ENCODE results near the gene COL15A1. TPM values are rescaled to one million over a fixed set of nuclear protein-coding genes. Genes with fewer than 3 reads are reported as not detected.

Gene COL15A1
- polyA plus RNA-seq, 1 experiment, result 112 TPM

GRCh38 chr9:99049641-99050040 is 105.9 kb downstream of the COL15A1 start:
- no peak overlapping the region for H3K4me3 ChIP-seq (ENCODE audit: low read depth, low read length)
- POLR2A ChIA-PET, result no interaction called here
- H3K27me3 ChIP-seq (ENCODE audit: control insufficient read depth, insufficient read depth, low read length), result no peaks in the 10 kb centered on the region
- H3K36me3 ChIP-seq (ENCODE audit: control insufficient read depth, insufficient read depth, low read length), result peaks cover 3% of the 10 kb centered on the region
- DNase-seq (ENCODE audit: low read depth), result no peak
- TF ChIP-seq, protein P1, sequence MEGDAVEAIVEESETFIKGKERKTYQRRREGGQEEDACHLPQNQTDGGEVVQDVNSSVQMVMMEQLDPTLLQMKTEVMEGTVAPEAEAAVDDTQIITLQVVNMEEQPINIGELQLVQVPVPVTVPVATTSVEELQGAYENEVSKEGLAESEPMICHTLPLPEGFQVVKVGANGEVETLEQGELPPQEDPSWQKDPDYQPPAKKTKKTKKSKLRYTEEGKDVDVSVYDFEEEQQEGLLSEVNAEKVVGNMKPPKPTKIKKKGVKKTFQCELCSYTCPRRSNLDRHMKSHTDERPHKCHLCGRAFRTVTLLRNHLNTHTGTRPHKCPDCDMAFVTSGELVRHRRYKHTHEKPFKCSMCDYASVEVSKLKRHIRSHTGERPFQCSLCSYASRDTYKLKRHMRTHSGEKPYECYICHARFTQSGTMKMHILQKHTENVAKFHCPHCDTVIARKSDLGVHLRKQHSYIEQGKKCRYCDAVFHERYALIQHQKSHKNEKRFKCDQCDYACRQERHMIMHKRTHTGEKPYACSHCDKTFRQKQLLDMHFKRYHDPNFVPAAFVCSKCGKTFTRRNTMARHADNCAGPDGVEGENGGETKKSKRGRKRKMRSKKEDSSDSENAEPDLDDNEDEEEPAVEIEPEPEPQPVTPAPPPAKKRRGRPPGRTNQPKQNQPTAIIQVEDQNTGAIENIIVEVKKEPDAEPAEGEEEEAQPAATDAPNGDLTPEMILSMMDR (IDR thresholded peaks at IDR 0.05; ENCODE audit: insufficient read depth, low read depth, low read length), result no peak
- CTCF ChIA-PET, result no interaction called here

- CTCF ChIA-PET, result interaction anchor here (0.9 kb wide), 1 partner anchor 11 kb away, joined by 3 read pairs; no protein-coding TSS in a partner anchor
These were observed 106.7 kb downstream of the COL15A1 start for GRCh38 chr9:99050292-99050911.

GRCh38 chr9:99050924-99051323 is 107.2 kb downstream of the COL15A1 start:
- Histone ChIP-seq H3K4me3 (ENCODE audit: low read depth, low read length) (no peak overlapping the region), H3K36me3 (ENCODE audit: control insufficient read depth, insufficient read depth, low read length) (peaks cover 4% of the 10 kb centered on the region), H3K27me3 (ENCODE audit: control insufficient read depth, insufficient read depth, low read length) (no peaks in the 10 kb centered on the region)
- TF ChIP-seq, protein P1 (IDR thresholded peaks at IDR 0.05; ENCODE audit: insufficient read depth, low read depth, low read length), result no peak
- ChIA-PET POLR2A (no interaction called here), CTCF (interaction anchor here (0.9 to 2.1 kb wide), 2 partner anchors 12 kb away, joined by 3 to 4 read pairs; no protein-coding TSS in a partner anchor)
- no peak for DNase-seq (ENCODE audit: low read depth)

More at GRCh38 chr9:99050292-99050911, 106.7 kb downstream of the COL15A1 start:
- Histone ChIP-seq H3K27me3 (ENCODE audit: control insufficient read depth, insufficient read depth, low read length) (no peaks in the 10 kb centered on the region), H3K4me3 (ENCODE audit: low read depth, low read length) (no peak overlapping the region), H3K36me3 (ENCODE audit: control insufficient read depth, insufficient read depth, low read length) (peaks cover 3% of the 10 kb centered on the region)
- TF ChIP-seq, protein P1 (IDR thresholded peaks at IDR 0.05; ENCODE audit: insufficient read depth, low read depth, low read length), result no peak
- POLR2A ChIA-PET, result no interaction called here
- no peak for DNase-seq (ENCODE audit: low read depth)

DNA sequence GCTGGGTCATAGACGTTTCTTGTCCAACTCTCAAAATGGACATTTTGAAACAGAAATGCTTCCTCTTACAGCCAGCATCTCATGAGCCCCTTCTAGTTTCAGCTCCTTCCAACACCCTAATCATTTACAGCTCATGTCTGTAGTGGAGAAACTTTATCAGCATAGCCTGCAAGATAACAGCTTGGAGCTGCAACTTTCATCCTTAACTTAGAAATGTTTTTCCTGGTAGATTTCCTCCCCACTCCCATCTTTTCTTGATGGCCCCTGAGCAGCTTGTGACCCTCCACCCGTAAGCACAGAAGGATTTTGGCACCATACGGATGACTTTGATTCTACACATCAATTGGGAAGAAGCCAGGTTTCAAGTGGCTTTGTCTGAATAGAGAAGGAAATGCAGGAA is 107.7 kb downstream of the COL15A1 start:
- no peak for DNase-seq (ENCODE audit: low read depth)

DNA sequence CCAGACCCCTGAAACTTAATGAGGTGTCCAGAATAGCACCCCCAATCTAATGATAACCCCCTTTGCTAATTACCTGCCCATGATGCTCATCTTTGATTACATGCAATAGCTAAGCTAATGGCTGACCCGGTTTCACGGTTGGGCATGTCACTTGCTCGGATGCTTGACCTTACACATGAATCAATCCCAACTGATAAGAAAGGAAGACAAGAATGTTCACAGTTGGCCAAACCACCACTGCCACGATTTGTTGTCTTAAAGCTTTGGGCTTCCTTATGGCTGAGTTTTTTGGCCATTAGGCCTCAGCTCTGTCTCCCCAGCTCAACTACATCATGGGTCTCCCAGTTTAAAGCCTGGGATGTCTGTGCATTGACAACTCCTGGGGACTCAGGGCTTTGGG is 108.1 kb downstream of the COL15A1 start:
- no peak for DNase-seq (ENCODE audit: low read depth)
- H3K27me3 ChIP-seq (ENCODE audit: control insufficient read depth, insufficient read depth, low read length), result no peaks in the 10 kb centered on the region
- peaks cover 4% of the 10 kb centered on the region for H3K36me3 ChIP-seq (ENCODE audit: control insufficient read depth, insufficient read depth, low read length)
- ChIA-PET POLR2A (interaction anchor here (0.6 kb wide), 1 partner anchor 103 kb away, joined by 7 read pairs; no protein-coding TSS in a partner anchor), CTCF (interaction anchor here (1.3 to 2.1 kb wide), 3 partner anchors 11 to 52 kb away, joined by 4 to 6 read pairs (median 4); partner anchors contain the start of gene TGFBR1)
- H3K4me3 ChIP-seq (ENCODE audit: low read depth, low read length), result no peak overlapping the region
- TF ChIP-seq, protein P1 (IDR thresholded peaks at IDR 0.05; ENCODE audit: insufficient read depth, low read depth, low read length), result no peak

More for the DNA sequence above, 107.7 kb downstream of the COL15A1 start:
- Histone ChIP-seq H3K4me3 (ENCODE audit: low read depth, low read length) (no peak overlapping the region), H3K27me3 (ENCODE audit: control insufficient read depth, insufficient read depth, low read length) (no peaks in the 10 kb centered on the region), H3K36me3 (ENCODE audit: control insufficient read depth, insufficient read depth, low read length) (peaks cover 4% of the 10 kb centered on the region)
- TF ChIP-seq, protein P1 (IDR thresholded peaks at IDR 0.05; ENCODE audit: insufficient read depth, low read depth, low read length), result no peak
- ChIA-PET CTCF (interaction anchor here (1.6 to 2.1 kb wide), 2 partner anchors 11 to 53 kb away, joined by 4 to 6 read pairs; partner anchors contain the start of gene TGFBR1), POLR2A (no interaction called here)
